HepG2 (cell line): ENCODE data around the gene DRC7. TPM values are rescaled to one million over a fixed set of nuclear protein-coding genes. Genes with fewer than 3 reads are reported as not detected.

ENCODE experiments used
- LCORL ChIP-seq, 2 experiments: fragments of 450-650 bp in 1 of 2; sonication (generic) in 1 of 2; formaldehyde crosslinking in 1 of 2; IDR thresholded peaks; 2 replicates each; pipeline versions ENCODE4 v1.5.0 to v1.6.1; 2017 to 2020; ENCODE audit warnings: antibody characterized with exemption in 1 of 2, missing genetic modification reagents in 1 of 2
- MAFK ChIP-seq, 2 experiments: IDR thresholded peaks in 1 of 2; conservative IDR thresholded peaks in 1 of 2; 2 replicates each; pipeline ENCODE4 v1.6.1; 2011; ENCODE audit warnings: improper control_type of control experiment in 2 of 2, low read length in 2 of 2
- PAX8 ChIP-seq: sonication (generic); formaldehyde crosslinking; IDR thresholded peaks from 2 replicates; pipeline ENCODE4 v1.8.0; 2022; ENCODE audit warnings: mild to moderate bottlenecking, missing genetic modification reagents, borderline replicate concordance
- SYNCRIP ChIP-seq: fragments of 200-400 bp; formaldehyde crosslinking; IDR thresholded peaks from 2 replicates; pipeline ENCODE4 v1.6.1; 2018; ENCODE audit warnings: mild to moderate bottlenecking, low read depth, low read length; ENCODE audit not compliant: insufficient read depth
- ZNF567 ChIP-seq: sonication (generic); formaldehyde crosslinking; IDR thresholded peaks from 2 replicates; pipeline ENCODE4 v1.8.1; 2023; ENCODE audit warnings: mild to moderate bottlenecking, missing genetic modification reagents, borderline replicate concordance
- ZNF720 ChIP-seq: sonication (generic); formaldehyde crosslinking; IDR thresholded peaks from 2 replicates; pipeline ENCODE4 v1.4.0; 2020; ENCODE audit warnings: missing genetic modification reagents
- ZNF749 ChIP-seq: sonication (generic); formaldehyde crosslinking; IDR thresholded peaks from 2 replicates; pipeline ENCODE4 v1.8.0; 2022; ENCODE audit warnings: mild to moderate bottlenecking, missing genetic modification reagents, moderate library complexity, borderline replicate concordance
- ZNF773 ChIP-seq: sonication (generic); formaldehyde crosslinking; IDR thresholded peaks from 2 replicates; pipeline ENCODE4 v1.4.0; 2020; ENCODE audit warnings: missing genetic modification reagents, borderline replicate concordance
- ZNF781 ChIP-seq: sonication (generic); formaldehyde crosslinking; IDR thresholded peaks from 2 replicates; pipeline ENCODE4 v1.5.1; 2020; ENCODE audit warnings: borderline replicate concordance, mild to moderate bottlenecking, missing genetic modification reagents; ENCODE audit errors: not compliant biosample characterization
- polyA plus RNA-seq, 8 experiments: library from polyadenylated mRNA; depleted of rRNA in 3 of 8; stranded (reverse) in 7 of 8; unstranded in 1 of 8; fragments of >200 nt; fragmentation: Illumina TruSeq in 4 of 8; extraction: Trizol in 4 of 8; gene quantifications; 2 replicates each; pipeline versions ENCODE4 v1.2.1 to v1.2.3, GENCODE V29; 2011 to 2016; ENCODE audit warnings: low read depth in 4 of 8, missing spikeins in 1 of 8, mixed read lengths in 1 of 8; ENCODE audit not compliant: insufficient read depth in 1 of 8
- total RNA-seq, 5 experiments: library from RNA; depleted of rRNA; stranded (reverse); fragments of >200 nt; fragmentation: Illumina TruSeq; extraction: Trizol; gene quantifications; 2 replicates each; pipeline ENCODE4 v1.2.3, GENCODE V29; 2016; ENCODE audit warnings: low read depth in 1 of 5
- TF ChIP-seq, protein P1 (sequence below): sonication (generic); formaldehyde crosslinking; IDR thresholded peaks from 2 replicates; pipeline ENCODE4 v1.8.0; 2022; ENCODE audit warnings: mild to moderate bottlenecking, missing genetic modification reagents; ENCODE audit not compliant: insufficient replicate concordance
- TF ChIP-seq, protein P2 (sequence below): sonication (generic); formaldehyde crosslinking; IDR thresholded peaks from 2 replicates; pipeline ENCODE4 v1.4.0; 2020; ENCODE audit warnings: missing genetic modification reagents, mild to moderate bottlenecking, borderline replicate concordance
- TF ChIP-seq, protein P3 (sequence below): sonication (generic); formaldehyde crosslinking; IDR thresholded peaks from 2 replicates; pipeline ENCODE4 v1.9.0; 2021; ENCODE audit warnings: missing genetic modification reagents, borderline replicate concordance
- TF ChIP-seq, protein P4 (sequence below), 2 experiments: sonication (generic) in 1 of 2; formaldehyde crosslinking in 1 of 2; IDR thresholded peaks; 2 replicates each; pipeline versions ENCODE4 v1.5.1 to v1.6.1; 2011 to 2020; ENCODE audit warnings: borderline replicate concordance in 1 of 2, low read depth in 1 of 2, low read length in 1 of 2, mild to moderate bottlenecking in 1 of 2, missing genetic modification reagents in 1 of 2, moderate library complexity in 1 of 2
- TF ChIP-seq, protein P5 (sequence below): sonication (generic); formaldehyde crosslinking; IDR thresholded peaks from 2 replicates; pipeline ENCODE4 v1.5.1; 2020; ENCODE audit warnings: missing genetic modification reagents, mild to moderate bottlenecking, borderline replicate concordance
- TF ChIP-seq, protein P6 (sequence below): sonication (generic); formaldehyde crosslinking; IDR thresholded peaks from 2 replicates; pipeline ENCODE4 v1.5.1; 2020; ENCODE audit warnings: mild to moderate bottlenecking, moderate library complexity, missing genetic modification reagents

Gene DRC7
- total and polyA plus RNA-seq, 2 of the 13 experiments (the other 11 are each of a cell fraction or from before 2014, with no cell fraction given), result 2.7 to 3.4 TPM

DNA sequence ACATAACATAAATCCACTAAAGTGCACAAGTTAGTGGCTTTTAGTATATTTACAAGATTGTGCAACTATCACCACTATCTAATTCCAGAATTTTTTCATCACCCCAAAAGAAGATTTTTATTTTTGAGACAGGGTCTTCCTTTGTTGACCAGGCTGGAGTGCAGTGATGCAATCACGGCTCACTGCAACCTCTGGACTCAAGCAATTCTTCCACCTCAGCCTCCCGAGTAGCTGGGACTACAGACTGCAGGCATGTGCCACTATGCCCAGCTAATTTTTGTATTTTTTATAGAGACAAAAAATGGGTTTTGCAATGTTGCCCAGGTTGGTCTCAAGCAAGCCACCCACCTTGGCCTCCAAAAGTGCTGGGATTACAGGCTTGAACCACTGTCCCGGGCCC is 15.1 kb downstream of the DRC7 start (continued):
- TF ChIP-seq, protein P1, sequence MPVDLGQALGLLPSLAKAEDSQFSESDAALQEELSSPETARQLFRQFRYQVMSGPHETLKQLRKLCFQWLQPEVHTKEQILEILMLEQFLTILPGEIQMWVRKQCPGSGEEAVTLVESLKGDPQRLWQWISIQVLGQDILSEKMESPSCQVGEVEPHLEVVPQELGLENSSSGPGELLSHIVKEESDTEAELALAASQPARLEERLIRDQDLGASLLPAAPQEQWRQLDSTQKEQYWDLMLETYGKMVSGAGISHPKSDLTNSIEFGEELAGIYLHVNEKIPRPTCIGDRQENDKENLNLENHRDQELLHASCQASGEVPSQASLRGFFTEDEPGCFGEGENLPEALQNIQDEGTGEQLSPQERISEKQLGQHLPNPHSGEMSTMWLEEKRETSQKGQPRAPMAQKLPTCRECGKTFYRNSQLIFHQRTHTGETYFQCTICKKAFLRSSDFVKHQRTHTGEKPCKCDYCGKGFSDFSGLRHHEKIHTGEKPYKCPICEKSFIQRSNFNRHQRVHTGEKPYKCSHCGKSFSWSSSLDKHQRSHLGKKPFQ (CRISPR knock-in tag), result no peak
- TF ChIP-seq MAFK (conservative IDR thresholded peaks at IDR 0.05 in 1 of 2, IDR thresholded peaks at IDR 0.05 in 1 of 2; ENCODE audit: low read length in 2 of 2) (no peak), SYNCRIP (no peak), ZNF749 (CRISPR knock-in tag) (no peak), ZNF773 (no peak), LCORL (IDR thresholded peaks at IDR 0.05) (no peak), LCORL (CRISPR knock-in tag; IDR thresholded peaks at IDR 0.05) (peak; percentile 70), PAX8 (no peak), ZNF720 (CRISPR knock-in tag) (no peak), ZNF567 (CRISPR knock-in tag) (no peak), ZNF781 (CRISPR knock-in tag) (no peak)
- TF ChIP-seq, protein P2, sequence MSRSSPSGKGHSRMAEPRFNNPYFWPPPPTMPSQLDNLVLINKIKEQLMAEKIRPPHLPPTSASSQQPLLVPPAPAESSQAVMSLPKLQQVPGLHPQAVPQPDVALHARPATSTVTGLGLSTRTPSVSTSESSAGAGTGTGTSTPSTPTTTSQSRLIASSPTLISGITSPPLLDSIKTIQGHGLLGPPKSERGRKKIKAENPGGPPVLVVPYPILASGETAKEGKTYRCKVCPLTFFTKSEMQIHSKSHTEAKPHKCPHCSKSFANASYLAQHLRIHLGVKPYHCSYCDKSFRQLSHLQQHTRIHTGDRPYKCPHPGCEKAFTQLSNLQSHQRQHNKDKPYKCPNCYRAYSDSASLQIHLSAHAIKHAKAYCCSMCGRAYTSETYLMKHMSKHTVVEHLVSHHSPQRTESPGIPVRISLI (CRISPR knock-in tag), result peak; percentile 68; the same call in 1 of the 2 replicates
- TF ChIP-seq, protein P3, sequence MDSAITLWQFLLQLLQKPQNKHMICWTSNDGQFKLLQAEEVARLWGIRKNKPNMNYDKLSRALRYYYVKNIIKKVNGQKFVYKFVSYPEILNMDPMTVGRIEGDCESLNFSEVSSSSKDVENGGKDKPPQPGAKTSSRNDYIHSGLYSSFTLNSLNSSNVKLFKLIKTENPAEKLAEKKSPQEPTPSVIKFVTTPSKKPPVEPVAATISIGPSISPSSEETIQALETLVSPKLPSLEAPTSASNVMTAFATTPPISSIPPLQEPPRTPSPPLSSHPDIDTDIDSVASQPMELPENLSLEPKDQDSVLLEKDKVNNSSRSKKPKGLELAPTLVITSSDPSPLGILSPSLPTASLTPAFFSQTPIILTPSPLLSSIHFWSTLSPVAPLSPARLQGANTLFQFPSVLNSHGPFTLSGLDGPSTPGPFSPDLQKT (CRISPR knock-in tag), result no peak
- TF ChIP-seq, protein P4, sequence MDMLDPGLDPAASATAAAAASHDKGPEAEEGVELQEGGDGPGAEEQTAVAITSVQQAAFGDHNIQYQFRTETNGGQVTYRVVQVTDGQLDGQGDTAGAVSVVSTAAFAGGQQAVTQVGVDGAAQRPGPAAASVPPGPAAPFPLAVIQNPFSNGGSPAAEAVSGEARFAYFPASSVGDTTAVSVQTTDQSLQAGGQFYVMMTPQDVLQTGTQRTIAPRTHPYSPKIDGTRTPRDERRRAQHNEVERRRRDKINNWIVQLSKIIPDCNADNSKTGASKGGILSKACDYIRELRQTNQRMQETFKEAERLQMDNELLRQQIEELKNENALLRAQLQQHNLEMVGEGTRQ (IDR thresholded peaks at IDR 0.05; ENCODE audit: low read depth, low read length), result no peak
- TF ChIP-seq, protein P4 (CRISPR knock-in tag; IDR thresholded peaks at IDR 0.05; ENCODE audit: borderline replicate concordance), result no peak
- TF ChIP-seq, protein P5, sequence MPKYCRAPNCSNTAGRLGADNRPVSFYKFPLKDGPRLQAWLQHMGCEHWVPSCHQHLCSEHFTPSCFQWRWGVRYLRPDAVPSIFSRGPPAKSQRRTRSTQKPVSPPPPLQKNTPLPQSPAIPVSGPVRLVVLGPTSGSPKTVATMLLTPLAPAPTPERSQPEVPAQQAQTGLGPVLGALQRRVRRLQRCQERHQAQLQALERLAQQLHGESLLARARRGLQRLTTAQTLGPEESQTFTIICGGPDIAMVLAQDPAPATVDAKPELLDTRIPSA (CRISPR knock-in tag), result no peak
- TF ChIP-seq, protein P6, sequence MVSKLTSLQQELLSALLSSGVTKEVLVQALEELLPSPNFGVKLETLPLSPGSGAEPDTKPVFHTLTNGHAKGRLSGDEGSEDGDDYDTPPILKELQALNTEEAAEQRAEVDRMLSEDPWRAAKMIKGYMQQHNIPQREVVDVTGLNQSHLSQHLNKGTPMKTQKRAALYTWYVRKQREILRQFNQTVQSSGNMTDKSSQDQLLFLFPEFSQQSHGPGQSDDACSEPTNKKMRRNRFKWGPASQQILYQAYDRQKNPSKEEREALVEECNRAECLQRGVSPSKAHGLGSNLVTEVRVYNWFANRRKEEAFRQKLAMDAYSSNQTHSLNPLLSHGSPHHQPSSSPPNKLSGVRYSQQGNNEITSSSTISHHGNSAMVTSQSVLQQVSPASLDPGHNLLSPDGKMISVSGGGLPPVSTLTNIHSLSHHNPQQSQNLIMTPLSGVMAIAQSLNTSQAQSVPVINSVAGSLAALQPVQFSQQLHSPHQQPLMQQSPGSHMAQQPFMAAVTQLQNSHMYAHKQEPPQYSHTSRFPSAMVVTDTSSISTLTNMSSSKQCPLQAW, result 0 out of 2 replicates have a peak, but pooled peaks have one; percentile 33
